Tibial artery (tissue), 4 donors: ENCODE measurements around the gene NFIA.

ENCODE experiments used
- DNase-seq, 2 donors: peaks; one replicate each; pipeline ENCODE4 v3.0.0-alpha.2; 2019
- H3K27ac ChIP-seq, 2 donors: fragments of 200-600 bp; sonication (generic) in 1 of 2; 1 replicate in 1 of 2; 2 replicates in 1 of 2; pipeline ENCODE4 v1.5.1; 2018 to 2019; ENCODE audit warnings: mild to moderate bottlenecking in 1 of 2
- H3K27me3 ChIP-seq, 2 donors: fragments of 200-600 bp; sonication (generic) in 1 of 2; one replicate each; pipeline versions ENCODE4 v1.5.1 to v1.6.0; 2016 to 2019
- H3K36me3 ChIP-seq, 3 donors: fragments of 200-600 bp; sonication (generic) in 2 of 3; one replicate each; pipeline ENCODE4 v1.5.1; 2016 to 2019; ENCODE audit warnings: mild to moderate bottlenecking in 2 of 3
- H3K4me1 ChIP-seq, 4 donors: fragments of 200-600 bp; sonication (generic) in 2 of 4; 1 replicate in 3 of 4; 2 replicates in 1 of 4; pipeline ENCODE4 v1.5.1; 2016 to 2019
- H3K4me3 ChIP-seq, 2 donors: fragments of 200-600 bp; sonication (generic) in 1 of 2; 1 replicate in 1 of 2; 2 replicates in 1 of 2; pipeline ENCODE4 v1.5.1; 2018 to 2019; ENCODE audit warnings: mild to moderate bottlenecking in 2 of 2
- H3K9me3 ChIP-seq, 3 donors: fragments of 200-600 bp; sonication (generic) in 1 of 3; one replicate each; pipeline ENCODE4 v1.5.1; 2016 to 2019
- CTCF ChIP-seq, 2 experiments: fragments of 200-600 bp in 1 of 2; fragments of 450-650 bp in 1 of 2; IDR thresholded peaks; one replicate each; pipeline ENCODE4 v1.5.1; 2017 to 2019; ENCODE audit warnings: antibody characterized with exemption in 2 of 2, mild to moderate bottlenecking in 1 of 2, moderate library complexity in 1 of 2
- intact Hi-C: fragments of 100-400 bp; cut with DNase I; formaldehyde crosslinking; loops from one replicate; pipeline ENCODE4 v1.15.0; 2023; ENCODE audit warnings: low total_unique reads

Gene NFIA

GRCh38 chr1:61157468-61157987 is 75.2 kb downstream of the NFIA start:
- DNase-seq = no peak
- no peaks in the 10 kb centered on the region for H3K36me3 ChIP-seq
- no peak overlapping the region for H3K4me3 ChIP-seq
- intact Hi-C loops = no loop called here
- peak overlapping the region; percentile 73 for H3K27ac ChIP-seq
- no peaks in the 10 kb centered on the region for H3K9me3 ChIP-seq
- peaks cover 0 to 75% (median 36%) of the 10 kb centered on the region in 4 donors for H3K4me1 ChIP-seq
- H3K27me3 ChIP-seq = no peaks in the 10 kb centered on the region
- TF ChIP-seq CTCF (IDR thresholded peaks at IDR 0.05) = no peak

- Histone ChIP-seq H3K4me3 (no peak overlapping the region), H3K27me3 (no peaks in the 10 kb centered on the region), H3K4me1 (peaks cover 0 to 75% (median 37%) of the 10 kb centered on the region in 4 donors), H3K36me3 (no peaks in the 10 kb centered on the region), H3K9me3 (no peaks in the 10 kb centered on the region), H3K27ac (peak overlapping the region; percentile 1 to 73)
- no peak for TF ChIP-seq CTCF (IDR thresholded peaks at IDR 0.05)
- no peak for DNase-seq
- intact Hi-C loops = no loop called here
Measured at GRCh38 chr1:61158591-61158990, 76.2 kb downstream of the NFIA start.

GRCh38 chr1:61160526-61160925 is 78.2 kb downstream of the NFIA start:
- TF ChIP-seq CTCF (IDR thresholded peaks at IDR 0.05) = no peak
- H3K27ac ChIP-seq = peak overlapping the region; percentile 15 to 73

GRCh38 chr1:61162520-61163258 is 80.3 kb downstream of the NFIA start:
- no peaks in the 10 kb centered on the region for H3K36me3 ChIP-seq
- TF ChIP-seq CTCF (IDR thresholded peaks at IDR 0.05) = no peak
- H3K4me3 ChIP-seq = no peak overlapping the region
- no peaks in the 10 kb centered on the region for H3K27me3 ChIP-seq
- peak overlapping the region in 1 of 2 donors; percentile 30 for H3K27ac ChIP-seq
- DNase-seq = no peak
- H3K4me1 ChIP-seq = peaks cover 0 to 66% (median 20%) of the 10 kb centered on the region in 4 donors
- intact Hi-C loops = no loop called here
- no peaks in the 10 kb centered on the region for H3K9me3 ChIP-seq

More at GRCh38 chr1:61160526-61160925, 78.2 kb downstream of the NFIA start:
- peaks cover 0 to 76% (median 37%) of the 10 kb centered on the region in 4 donors for H3K4me1 ChIP-seq
- H3K4me3 ChIP-seq = no peak overlapping the region
- no peaks in the 10 kb centered on the region for H3K9me3 ChIP-seq
- intact Hi-C loops = no loop called here
- H3K36me3 ChIP-seq = no peaks in the 10 kb centered on the region
- H3K27me3 ChIP-seq = no peaks in the 10 kb centered on the region
- no peak for DNase-seq

- H3K27ac ChIP-seq = peak overlapping the region in 1 of 2 donors; percentile 30
- H3K4me3 ChIP-seq = no peak overlapping the region
- H3K9me3 ChIP-seq = no peaks in the 10 kb centered on the region
- peaks cover 0 to 62% (median 13%) of the 10 kb centered on the region in 4 donors for H3K4me1 ChIP-seq
- intact Hi-C loops = no loop called here
- no peaks in the 10 kb centered on the region for H3K36me3 ChIP-seq
- no peak for DNase-seq
- no peaks in the 10 kb centered on the region for H3K27me3 ChIP-seq
- no peak for TF ChIP-seq CTCF (IDR thresholded peaks at IDR 0.05)
Measured at GRCh38 chr1:61163355-61163754, 81.0 kb downstream of the NFIA start.
